Gastrocnemius medialis (tissue), 4 donors: ENCODE measurements around the gene SHB. TPM values are rescaled to one million over a fixed set of nuclear protein-coding genes. Genes with fewer than 3 reads are reported as not detected.

Experiments
- ATAC-seq, 2 donors: fragments of 150-250 bp; one replicate each; pipeline ENCODE4 v1.9.1; 2016
- DNase-seq, 2 donors: peaks; one replicate each; pipeline ENCODE4 v3.0.0-alpha.2; 2019
- H3K27ac ChIP-seq, 4 donors: fragments of 200-600 bp; sonication (generic); 1 replicate in 1 of 4; 2 replicates in 3 of 4; pipeline ENCODE4 v1.5.1; 2016 to 2018; ENCODE audit warnings: mild to moderate bottlenecking in 2 of 4, moderate library complexity in 1 of 4
- H3K27me3 ChIP-seq, 3 donors: fragments of 200-600 bp; sonication (generic) in 2 of 3; 1 replicate in 1 of 3; 2 replicates in 2 of 3; pipeline versions ENCODE4 v1.5.1 to v1.6.0; 2016 to 2019; ENCODE audit warnings: mild to moderate bottlenecking in 1 of 3, moderate library complexity in 1 of 3
- H3K36me3 ChIP-seq, 2 donors: fragments of 200-600 bp; sonication (generic) in 1 of 2; one replicate each; pipeline ENCODE4 v1.5.1; 2017 to 2018
- H3K4me1 ChIP-seq, 2 donors: fragments of 200-600 bp; sonication (generic) in 1 of 2; one replicate each; pipeline ENCODE4 v1.5.1; 2016 to 2017; ENCODE audit warnings: mild to moderate bottlenecking in 2 of 2
- H3K4me3 ChIP-seq, 4 donors: fragments of 200-600 bp; sonication (generic) in 3 of 4; 1 replicate in 1 of 4; 2 replicates in 3 of 4; pipeline ENCODE4 v1.5.1; 2016 to 2019; ENCODE audit warnings: mild to moderate bottlenecking in 2 of 4
- H3K9me3 ChIP-seq, 3 donors: fragments of 200-600 bp; sonication (generic) in 2 of 3; 1 replicate in 1 of 3; 2 replicates in 2 of 3; pipeline ENCODE4 v1.5.1; 2016 to 2019
- CTCF ChIP-seq, 5 experiments: fragments of 450-650 bp in 3 of 5; fragments of 200-600 bp in 2 of 5; sonication (generic) in 2 of 5; IDR thresholded peaks in 4 of 5; conservative IDR thresholded peaks in 1 of 5; 1 replicate in 4 of 5; 2 replicates in 1 of 5; pipeline ENCODE4 v1.5.1; 2016 to 2019; ENCODE audit warnings: antibody characterized with exemption in 5 of 5, mild to moderate bottlenecking in 3 of 5, moderate library complexity in 3 of 5
- POLR2A ChIP-seq, 2 donors: fragments of 450-650 bp; IDR thresholded peaks; one replicate each; pipeline ENCODE4 v1.6.1; 2017; ENCODE audit warnings: antibody characterized with exemption in 2 of 2, mild to moderate bottlenecking in 2 of 2, moderate library complexity in 2 of 2
- in situ Hi-C, 4 donors: fragments of 200-750 bp; cut with MboI; loops; one replicate each; pipeline versions ENCODE4 v1.15.0 to v1.8.0; 2017; ENCODE audit warnings: low sequenced_read_pairs in 4 of 4
- intact Hi-C: fragments of 100-400 bp; cut with DNase I; formaldehyde crosslinking; loops from one replicate; pipeline ENCODE4 v1.15.1; 2023; ENCODE audit warnings: low total_unique reads
- total RNA-seq, 4 donors: library from RNA; depleted of rRNA; stranded (reverse); fragments of >200 nt; gene quantifications; one replicate each; pipeline versions ENCODE4 v1.1.0 to v1.2.3, GENCODE V29; 2016

Gene SHB
- total RNA-seq, 4 donors from 2014 or later, result 1.2 to 6.1 (median 4.6) TPM

GRCh38 chr9:37925786-37926736 lies 143.0 kb downstream of the SHB start:
- Histone ChIP-seq H3K4me1 (peaks cover 5 to 6% of the 10 kb centered on the region in 2 donors), H3K4me3 (no peak overlapping the region), H3K9me3 (no peaks in the 10 kb centered on the region), H3K36me3 (no peaks in the 10 kb centered on the region), H3K27me3 (no peaks in the 10 kb centered on the region), H3K27ac (no peak overlapping the region)
- TF ChIP-seq CTCF (IDR thresholded peaks at IDR 0.05 in 4 of 5, conservative IDR thresholded peaks at IDR 0.05 in 1 of 5) (no peak), POLR2A (IDR thresholded peaks at IDR 0.05) (no peak)
- ATAC-seq (no peak), DNase-seq (no peak)
- in situ Hi-C loops, result no loop called here
- intact Hi-C loops, result no loop called here

GRCh38 chr9:37925006-37925405 lies 144.0 kb downstream of the SHB start:
- Histone ChIP-seq H3K9me3 (no peaks in the 10 kb centered on the region), H3K4me3 (no peak overlapping the region), H3K4me1 (peaks cover 5 to 6% of the 10 kb centered on the region in 2 donors), H3K27ac (no peak overlapping the region), H3K36me3 (no peaks in the 10 kb centered on the region), H3K27me3 (no peaks in the 10 kb centered on the region)
- in situ Hi-C loops (no loop called here), intact Hi-C loops (no loop called here)
- ATAC-seq (no peak), DNase-seq (no peak)
- TF ChIP-seq CTCF (IDR thresholded peaks at IDR 0.05 in 4 of 5, conservative IDR thresholded peaks at IDR 0.05 in 1 of 5), result no peak
- no peak for TF ChIP-seq POLR2A (IDR thresholded peaks at IDR 0.05)

- no peak overlapping the region for H3K4me3 ChIP-seq
- no peaks in the 10 kb centered on the region for H3K27me3 ChIP-seq
- H3K9me3 ChIP-seq, result no peaks in the 10 kb centered on the region
- no peak for TF ChIP-seq CTCF (IDR thresholded peaks at IDR 0.05 in 4 of 5, conservative IDR thresholded peaks at IDR 0.05 in 1 of 5)
- no peak for TF ChIP-seq POLR2A (IDR thresholded peaks at IDR 0.05)
- H3K4me1 ChIP-seq, result peaks cover 5 to 6% of the 10 kb centered on the region in 2 donors
- no peaks in the 10 kb centered on the region for H3K36me3 ChIP-seq
- in situ Hi-C loops (loop anchor here in 1 of 4 donors (25.0 kb wide), 1 partner anchor 337 kb away; the partner anchor contains the start of genes FBXO10 and TOMM5), intact Hi-C loops (no loop called here)
- DNase-seq (no peak), ATAC-seq (no peak)
- H3K27ac ChIP-seq, result no peak overlapping the region
These were observed 144.5 kb downstream of the SHB start for GRCh38 chr9:37924538-37924937.

- DNase-seq (no peak), ATAC-seq (no peak)
- H3K4me1 ChIP-seq, result peaks cover 5 to 6% of the 10 kb centered on the region in 2 donors
- no peaks in the 10 kb centered on the region for H3K36me3 ChIP-seq
- H3K27me3 ChIP-seq, result no peaks in the 10 kb centered on the region
- TF ChIP-seq POLR2A (IDR thresholded peaks at IDR 0.05) (no peak), CTCF (IDR thresholded peaks at IDR 0.05 in 4 of 5, conservative IDR thresholded peaks at IDR 0.05 in 1 of 5) (no peak)
- in situ Hi-C loops (loop anchor here in 1 of 4 donors (25.0 kb wide), 1 partner anchor 337 kb away; the partner anchor contains the start of genes FBXO10 and TOMM5), intact Hi-C loops (no loop called here)
- no peaks in the 10 kb centered on the region for H3K9me3 ChIP-seq
- no peak overlapping the region for H3K4me3 ChIP-seq
- no peak overlapping the region for H3K27ac ChIP-seq
These were observed 145.1 kb downstream of the SHB start for GRCh38 chr9:37923796-37924427.
